PC-9 (cell line): Measurements from ENCODE around the gene PPIE. TPM values are rescaled to one million over a fixed set of nuclear protein-coding genes. Genes with fewer than 3 reads are reported as not detected.

ENCODE experiments used
- BruUV-seq: library from RNA; stranded (reverse); fragments of 400-500 nt; replicated peaks from 2 replicates; lab custom pipeline; 2021; lab: Mats Ljungman, UMichigan
- CTCF ChIA-PET: fragments of 300-600 bp; sonication (Branson Sonifier 250); formaldehyde crosslinking; loops from one replicate; lab custom pipeline; 2022; ENCODE audit warnings: antibody characterized with exemption; lab: Charles Lee
- POLR2A ChIA-PET: fragments of 300-600 bp; sonication (Branson Sonifier 250); formaldehyde crosslinking; loops from one replicate; lab custom pipeline; 2022; ENCODE audit warnings: antibody characterized with exemption; ENCODE audit not compliant: unreplicated experiment; lab: Charles Lee
- DNase-seq, 2 experiments: peaks; one replicate each; pipeline versions ENCODE4 v3.0.0 to v3.0.0-alpha.2; 2015 to 2022; ENCODE audit warnings: mixed read lengths in 1 of 2
- H2AFZ ChIP-seq: fragments of 200-600 bp; sonication (generic); 2 replicates; pipeline ENCODE4 v1.8.1; 2017; ENCODE audit warnings: antibody characterized with exemption
- H3F3A ChIP-seq: fragments of 200-600 bp; sonication (generic); 2 replicates; pipeline ENCODE4 v1.8.1; 2017; ENCODE audit warnings: antibody characterized with exemption, mild to moderate bottlenecking, low read depth; ENCODE audit not compliant: insufficient read depth
- H3K27ac ChIP-seq: fragments of 200-600 bp; sonication (generic); 2 replicates; pipeline ENCODE4 v1.6.1; 2016; ENCODE audit warnings: mixed run types
- H3K27me3 ChIP-seq: fragments of 200-600 bp; sonication (generic); 2 replicates; pipeline ENCODE4 v1.6.1; 2016; ENCODE audit warnings: low read depth, mixed run types; ENCODE audit not compliant: insufficient read depth
- H3K36me3 ChIP-seq: fragments of 200-600 bp; sonication (generic); 2 replicates; pipeline ENCODE4 v1.6.1; 2016; ENCODE audit warnings: low read depth, mixed run types
- H3K4me1 ChIP-seq: fragments of 200-600 bp; sonication (generic); replicated peaks from 2 replicates; pipeline ENCODE4 v1.6.1; 2016; ENCODE audit warnings: mixed run types; ENCODE audit not compliant: insufficient read depth
- H3K4me2 ChIP-seq: fragments of 200-600 bp; sonication (generic); 2 replicates; pipeline ENCODE4 v1.6.1; 2017; ENCODE audit warnings: mixed run types
- H3K4me3 ChIP-seq: fragments of 200-600 bp; sonication (generic); 2 replicates; pipeline ENCODE4 v1.6.1; 2016; ENCODE audit warnings: mixed run types
- H3K79me2 ChIP-seq: fragments of 200-600 bp; sonication (generic); 2 replicates; pipeline ENCODE4 v1.6.1; 2017; ENCODE audit warnings: low read depth, mixed run types
- H3K9me2 ChIP-seq: fragments of 200-600 bp; sonication (generic); 2 replicates; pipeline ENCODE4 v1.8.1; 2017; ENCODE audit warnings: mild to moderate bottlenecking; ENCODE audit not compliant: insufficient read depth
- H3K9me3 ChIP-seq: fragments of 200-600 bp; sonication (generic); 2 replicates; pipeline ENCODE4 v1.8.1; 2016; ENCODE audit warnings: low read depth; ENCODE audit not compliant: insufficient read depth
- H4K20me1 ChIP-seq: fragments of 200-600 bp; sonication (generic); 2 replicates; pipeline ENCODE4 v1.8.1; 2017; ENCODE audit not compliant: insufficient read depth
- CTCF ChIP-seq: fragments of 200-600 bp; sonication (generic); conservative IDR thresholded peaks from 2 replicates; pipeline ENCODE4 v1.6.1; 2017; ENCODE audit warnings: mixed run types, antibody characterized with exemption, mild to moderate bottlenecking, moderate library complexity
- EZH2 ChIP-seq: fragments of 200-600 bp; sonication (generic); IDR thresholded peaks from 2 replicates; pipeline ENCODE4 v1.8.0; 2017; ENCODE audit warnings: antibody characterized with exemption, low read depth
- intact Hi-C: fragments of 100-400 bp; cut with micrococcal nuclease; formaldehyde crosslinking; loops from one replicate; pipeline ENCODE4 v1.10.0; 2022; ENCODE audit not compliant: unreplicated experiment
- total RNA-seq: library from RNA; stranded (reverse); gene quantifications from 2 replicates; pipeline ENCODE4 v1.2.3, GENCODE V29; 2021

The PPIE gene
- total RNA-seq, 1 experiment from 2014 or later: 81.1 TPM

DNA sequence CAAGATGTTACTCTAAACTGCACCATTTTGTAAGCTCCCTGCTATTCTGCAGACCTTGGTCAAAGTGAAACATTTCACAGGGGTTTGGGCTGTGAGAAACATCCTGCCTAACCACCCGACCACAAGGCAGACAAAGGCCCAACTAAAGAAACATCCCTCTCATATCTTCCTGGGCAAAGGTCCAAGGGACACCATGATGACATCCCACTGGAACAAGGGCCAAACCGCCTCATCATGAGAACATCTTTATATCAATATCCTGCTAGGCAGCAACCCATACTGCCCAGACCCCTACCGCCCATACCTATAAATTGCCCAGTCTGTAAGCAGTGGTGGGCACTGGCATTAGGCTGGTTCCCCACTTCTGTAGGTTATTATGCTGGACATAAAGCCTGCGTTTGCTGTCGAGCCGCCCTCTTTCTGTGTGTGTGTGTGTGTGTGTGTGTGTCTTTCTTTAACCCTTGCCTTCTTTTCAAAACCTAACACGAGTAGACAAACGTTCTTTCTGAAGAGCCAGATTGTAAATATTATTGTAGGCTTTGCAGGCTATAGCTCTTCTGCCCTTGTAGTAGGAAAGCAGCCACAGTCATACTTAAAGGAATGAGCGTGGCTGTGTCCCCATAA is 1.0 kb upstream of the PPIE start:
- no peaks in the 10 kb centered on the region for H3K9me3 ChIP-seq
- DNase-seq: no peak
- H3K36me3 ChIP-seq: peaks cover 18% of the 10 kb centered on the region
- no peaks in the 10 kb centered on the region for H3K9me2 ChIP-seq
- H2AFZ ChIP-seq: no peak overlapping the region
- no peak overlapping the region for H3K4me2 ChIP-seq
- intact Hi-C loops: no loop called here
- no TSS peak for BruUV-seq
- peaks cover 19% of the 10 kb centered on the region for H3K79me2 ChIP-seq
- no peaks in the 10 kb centered on the region for H3F3A ChIP-seq
- H3K4me1 ChIP-seq: peaks cover 10% of the 10 kb centered on the region
- TF ChIP-seq EZH2: no peak
- no peak for TF ChIP-seq CTCF
- H3K27me3 ChIP-seq: peaks cover 22% of the 10 kb centered on the region; the same call in 1 of the 2 replicates
- H3K4me3 ChIP-seq: no peak overlapping the region
- ChIA-PET CTCF (no interaction called here), POLR2A (interaction anchor here (0.6 kb wide), 2 partner anchors 165 to 234 kb away, joined by 3 to 5 read pairs; no protein-coding TSS in a partner anchor)
- no peaks in the 10 kb centered on the region for H4K20me1 ChIP-seq
- H3K27ac ChIP-seq: no peak overlapping the region

DNA sequence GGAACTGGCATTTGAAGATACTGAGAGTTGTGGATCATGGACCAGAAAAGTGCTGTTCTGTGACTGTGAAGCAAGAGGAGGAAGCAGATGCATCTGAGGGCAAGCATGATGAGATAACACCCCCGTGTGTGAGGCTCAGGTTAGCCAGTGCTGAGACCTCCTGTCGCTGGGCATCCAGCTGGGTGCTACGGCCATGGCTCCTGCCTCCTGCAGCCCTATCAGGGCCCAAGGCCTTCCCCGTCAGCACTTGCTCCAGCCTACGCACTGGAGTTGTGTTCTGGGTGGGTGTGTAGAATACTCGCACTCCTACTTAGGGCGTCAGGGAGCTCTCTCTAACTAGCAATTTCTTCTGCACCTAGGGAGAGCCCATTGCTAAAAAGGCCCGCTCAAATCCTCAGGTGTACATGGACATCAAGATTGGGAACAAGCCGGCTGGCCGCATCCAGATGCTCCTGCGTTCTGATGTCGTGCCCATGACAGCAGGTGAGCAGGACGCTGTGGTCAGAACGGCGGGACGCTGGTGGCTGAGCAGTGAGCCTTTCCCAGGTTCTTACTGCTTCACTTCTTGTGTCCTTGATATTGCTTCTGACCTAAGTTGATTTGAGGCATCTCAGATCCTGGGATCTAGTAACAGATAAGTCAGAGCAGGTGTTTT is 6.5 kb downstream of the PPIE start:
- no TSS peak for BruUV-seq
- POLR2A ChIA-PET: interaction anchor here (0.5 kb wide), 1 partner anchor 865 kb away, joined by 3 read pairs; no protein-coding TSS in a partner anchor
- H3K36me3 ChIP-seq: peaks cover 30% of the 10 kb centered on the region

DNA sequence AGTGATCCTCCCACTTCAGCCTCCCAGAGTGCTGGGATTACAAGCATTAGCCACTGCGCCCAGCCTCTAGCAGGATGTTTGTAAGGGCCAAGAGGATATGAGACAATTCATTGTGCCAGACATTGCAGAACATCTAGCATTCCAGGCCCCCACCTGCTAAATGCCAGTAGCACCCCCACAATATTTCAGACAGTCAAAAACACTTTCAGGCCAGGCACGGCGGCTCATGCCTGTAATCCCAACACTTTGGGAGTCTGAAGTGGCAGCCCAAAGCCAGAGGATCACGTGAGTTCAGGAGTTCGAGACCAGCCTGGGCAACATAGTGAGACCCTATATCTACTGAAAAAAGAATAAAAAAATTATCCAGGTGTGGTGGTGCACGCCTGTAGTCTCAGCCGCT is 12.9 kb downstream of the PPIE start:
- DNase-seq: no peak
- H3K79me2 ChIP-seq: no peaks in the 10 kb centered on the region
- no peak overlapping the region for H3K27ac ChIP-seq
- no peaks in the 10 kb centered on the region for H3K27me3 ChIP-seq
- ChIA-PET CTCF (no interaction called here), POLR2A (no interaction called here)
- H3K36me3 ChIP-seq: peaks cover 10% of the 10 kb centered on the region; the same call in 1 of the 2 replicates
- H3F3A ChIP-seq: no peaks in the 10 kb centered on the region
- no peaks in the 10 kb centered on the region for H4K20me1 ChIP-seq
- H2AFZ ChIP-seq: no peak overlapping the region
- no peaks in the 10 kb centered on the region for H3K9me2 ChIP-seq
- TF ChIP-seq CTCF (no peak), EZH2 (no peak)
- no peak overlapping the region for H3K4me3 ChIP-seq
- no TSS peak for BruUV-seq
- no peak overlapping the region for H3K4me2 ChIP-seq
- H3K4me1 ChIP-seq: no peaks in the 10 kb centered on the region
- no peaks in the 10 kb centered on the region for H3K9me3 ChIP-seq
- intact Hi-C loops: no loop called here

More for the DNA sequence above, 6.5 kb downstream of the PPIE start:
- Histone ChIP-seq H4K20me1 (no peaks in the 10 kb centered on the region), H3K9me2 (no peaks in the 10 kb centered on the region), H3K9me3 (no peaks in the 10 kb centered on the region), H3F3A (no peaks in the 10 kb centered on the region), H3K4me3 (no peak overlapping the region), H3K27ac (no peak overlapping the region), H2AFZ (no peak overlapping the region), H3K79me2 (peaks cover 7% of the 10 kb centered on the region), H3K4me2 (no peak overlapping the region), H3K27me3 (no peaks in the 10 kb centered on the region), H3K4me1 (peaks cover 2% of the 10 kb centered on the region)
- TF ChIP-seq EZH2: no peak
- TF ChIP-seq CTCF: no peak
- DNase-seq: no peak
- CTCF ChIA-PET: no interaction called here
- intact Hi-C loops: no loop called here
